Prostate gland (tissue), 2 donors: Measurements from ENCODE around the gene CXCR4.

Experiments
- CTCF ChIP-seq, 4 experiments: fragments of 200-600 bp in 2 of 4; fragments of 450-650 bp in 2 of 4; sonication (generic) in 2 of 4; IDR thresholded peaks; 1 replicate in 3 of 4; 2 replicates in 1 of 4; pipeline ENCODE4 v1.5.1; 2016 to 2019; ENCODE audit warnings: antibody characterized with exemption in 4 of 4, mild to moderate bottlenecking in 2 of 4, moderate library complexity in 2 of 4
- POLR2A ChIP-seq: fragments of 450-650 bp; IDR thresholded peaks from one replicate; pipeline ENCODE4 v1.6.1; 2016; ENCODE audit warnings: antibody characterized with exemption, mild to moderate bottlenecking
- POLR2AphosphoS5 ChIP-seq: sonication (generic); formaldehyde crosslinking; IDR thresholded peaks from one replicate; pipeline ENCODE4 v1.6.1; 2017; ENCODE audit warnings: antibody characterized with exemption

- no peak for TF ChIP-seq CTCF (IDR thresholded peaks at IDR 0.05)
- TF ChIP-seq POLR2A, result no peak
- TF ChIP-seq POLR2AphosphoS5, result no peak
These were observed 26.1 kb downstream of the CXCR4 start for GRCh38 chr2:136091899-136092298.
